Ecto neural progenitor cell (in vitro differentiated cells): ENCODE measurements around the gene F5.
"Not testable (repeated sequence)": the region's sequence is repeated elsewhere in the genome, so short reads cannot be mapped to it uniquely, and the experiment has no call there.

ENCODE experiments used
- DNase-seq: peaks from one replicate; pipeline ENCODE4 v3.0.0-alpha.2; 2018; ENCODE audit warnings: low spot score

F5 gene

DNA sequence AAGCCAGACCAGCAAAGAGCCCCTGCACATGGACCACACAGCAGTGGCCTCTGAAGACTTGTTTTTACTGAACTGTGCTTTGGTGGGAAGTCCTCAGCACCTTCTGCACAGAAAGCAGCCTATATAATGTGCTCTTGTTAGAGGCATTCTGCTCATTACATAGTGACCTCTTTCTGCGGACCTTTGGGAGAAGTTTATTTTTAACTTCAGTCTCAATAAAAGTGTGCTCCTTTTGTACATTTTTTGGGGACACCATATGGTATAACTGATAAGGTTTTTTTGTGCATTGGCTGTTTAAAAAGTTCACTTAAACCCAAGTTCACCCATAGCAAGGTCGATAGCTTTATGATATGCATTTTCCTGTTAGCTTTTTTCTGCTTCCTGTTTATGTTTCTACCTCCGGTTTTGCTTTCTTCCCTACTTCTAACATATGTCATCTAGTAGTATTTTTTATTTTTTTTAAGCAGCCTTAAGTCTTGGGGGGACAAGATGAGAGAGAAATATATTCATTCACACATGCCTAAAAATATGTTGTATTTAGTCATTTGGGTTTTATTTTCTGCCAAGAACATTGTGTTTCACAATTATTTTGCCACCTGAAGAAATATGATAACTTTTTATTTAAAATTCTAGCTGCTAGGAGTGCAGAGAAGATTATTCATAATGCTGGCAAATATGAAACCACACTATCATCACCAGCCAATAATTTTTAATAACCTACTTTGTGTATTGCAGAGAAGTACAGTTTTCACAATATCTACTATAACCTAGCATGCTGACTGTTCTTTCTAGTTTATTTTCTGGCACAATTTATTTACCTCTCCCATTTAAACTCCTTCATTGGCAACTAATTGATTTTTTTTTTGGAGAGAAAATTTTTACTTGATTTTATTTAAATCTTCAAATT lies 77.6 kb downstream of the F5 start:
- DNase-seq = no peak

DNA sequence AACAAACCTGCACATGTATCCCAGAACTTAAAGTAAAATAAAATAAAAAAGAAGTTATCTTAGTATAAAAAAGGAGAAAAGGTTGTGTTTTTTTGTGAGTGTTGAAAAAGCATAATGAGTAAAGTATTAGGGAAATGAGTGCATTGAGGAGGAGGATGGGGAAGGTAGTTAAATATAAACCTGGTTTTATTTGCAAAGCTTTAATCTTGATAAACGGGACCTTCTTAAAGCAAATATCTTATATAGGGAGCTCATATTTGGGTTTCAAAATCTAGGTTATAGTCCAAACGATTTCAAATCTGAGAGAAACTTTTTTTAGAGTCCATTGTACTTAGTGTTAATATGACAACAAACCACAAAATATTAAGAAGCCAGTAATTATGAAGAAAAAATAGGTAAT lies 78.9 kb downstream of the F5 start:
- no peak for DNase-seq

DNA sequence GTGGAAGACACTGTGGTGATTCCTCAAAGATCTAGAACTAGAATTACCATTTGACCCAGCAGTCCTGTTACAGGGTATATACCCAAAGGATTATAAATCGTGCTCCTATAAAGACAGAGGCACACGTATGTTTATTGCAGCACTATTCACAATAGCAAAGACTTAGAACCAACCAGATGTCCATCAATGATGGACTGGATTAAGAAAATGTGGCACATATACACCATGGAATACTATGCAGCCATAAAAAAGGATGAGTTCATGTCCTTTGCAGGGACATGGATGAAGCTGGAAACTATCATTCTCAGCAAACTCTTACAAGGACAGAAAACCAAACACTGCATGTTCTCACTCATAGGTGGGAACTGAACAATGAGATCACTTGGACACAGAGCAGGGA lies 82.7 kb downstream of the F5 start:
- DNase-seq = not testable (repeated sequence)

DNA sequence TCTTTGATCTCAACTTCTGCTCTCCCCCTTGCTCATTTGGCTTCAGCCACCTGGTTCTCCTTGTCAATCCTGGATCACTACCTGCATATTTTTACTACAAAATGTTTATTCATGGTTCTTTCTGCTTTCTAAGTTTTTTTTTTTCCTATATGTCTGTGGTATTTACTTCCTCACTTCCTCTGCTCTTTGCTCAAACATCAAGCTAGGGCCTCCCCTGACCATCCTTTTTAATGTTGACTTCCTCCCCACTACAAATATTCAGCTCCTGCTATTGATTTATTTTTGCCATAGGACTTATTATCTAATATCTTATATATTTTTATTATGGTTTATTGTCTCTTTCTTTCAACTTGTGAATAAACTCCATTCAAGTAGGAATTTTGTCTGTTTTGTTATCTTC lies 86.5 kb downstream of the F5 start:
- no peak for DNase-seq

DNA sequence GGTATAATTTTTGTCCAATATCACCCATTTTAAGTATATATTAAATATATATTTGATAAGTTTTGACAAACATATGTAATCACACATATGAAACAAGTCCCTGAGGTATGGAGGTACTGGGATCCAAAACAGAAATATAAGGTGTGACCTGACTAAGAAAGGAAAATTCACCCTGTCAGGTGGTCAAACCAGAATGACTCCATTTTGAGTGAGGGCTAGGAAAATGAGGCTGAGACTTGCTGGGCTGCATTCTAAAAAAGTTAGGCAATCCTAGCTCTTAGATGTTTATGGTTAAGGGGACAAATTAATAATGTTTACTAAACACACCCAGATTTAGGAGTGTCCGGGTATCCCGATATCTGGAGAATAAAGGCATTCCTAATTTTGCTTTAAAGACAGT lies 89.0 kb downstream of the F5 start:
- DNase-seq = no peak

DNA sequence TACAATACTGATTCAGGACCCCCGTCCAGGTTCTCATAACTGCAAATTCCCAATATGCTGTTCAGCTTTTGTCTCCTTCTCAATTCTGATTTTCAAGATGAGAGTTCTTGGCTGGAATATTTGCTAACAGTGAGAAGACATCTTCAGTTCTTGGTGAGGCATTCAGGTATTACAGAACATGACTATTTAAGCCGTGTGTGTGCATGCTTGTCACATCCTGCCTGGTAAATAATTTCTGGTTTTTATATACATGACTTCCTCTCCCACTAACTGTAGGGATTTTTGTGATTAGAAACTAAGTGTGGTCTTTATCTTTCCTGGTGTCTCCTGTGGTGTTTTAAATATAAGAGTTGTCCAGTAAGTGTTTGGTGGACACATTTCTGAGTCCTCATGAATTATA lies 90.4 kb downstream of the F5 start:
- DNase-seq = no peak

GRCh38 chr1:169495046-169495775 lies 91.1 kb downstream of the F5 start:
- no peak for DNase-seq

DNA sequence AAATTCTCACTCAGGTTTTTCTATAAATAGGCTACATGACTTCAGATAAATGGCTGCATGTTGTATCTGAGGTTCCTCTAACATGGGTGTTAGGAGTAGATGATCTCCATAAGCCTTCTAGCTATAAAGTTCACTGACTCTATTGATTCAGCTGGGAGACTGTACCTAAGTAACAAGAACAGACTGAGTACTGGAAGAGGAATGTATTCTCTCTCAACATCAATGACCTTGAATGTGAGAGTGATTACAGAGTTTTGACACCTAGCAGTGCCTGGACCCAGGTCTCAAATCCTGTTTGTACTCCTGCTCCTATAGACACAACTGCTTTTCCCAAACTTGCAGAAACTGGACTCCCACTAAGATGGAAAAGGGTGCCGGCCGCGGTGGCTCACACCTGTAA lies 91.9 kb downstream of the F5 start:
- no peak for DNase-seq

DNA sequence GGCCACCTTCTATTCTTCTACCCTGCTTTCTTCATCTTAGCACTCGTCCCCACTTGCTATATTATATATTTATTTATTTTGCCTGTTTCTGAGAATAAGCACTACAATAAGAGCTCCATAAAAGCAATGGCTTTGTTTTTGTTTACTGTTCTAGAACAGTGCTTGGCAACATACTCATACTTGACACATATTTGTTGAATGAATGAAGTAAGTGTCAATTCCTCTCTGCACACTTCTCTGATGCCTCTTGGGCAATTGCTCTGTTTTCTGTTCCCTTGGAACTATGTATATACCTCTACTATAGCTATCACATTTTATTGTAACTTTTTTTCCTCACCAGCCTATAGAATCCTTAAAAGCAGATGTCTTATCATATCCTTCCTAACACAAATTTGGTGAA lies 93.0 kb downstream of the F5 start:
- DNase-seq = no peak

DNA sequence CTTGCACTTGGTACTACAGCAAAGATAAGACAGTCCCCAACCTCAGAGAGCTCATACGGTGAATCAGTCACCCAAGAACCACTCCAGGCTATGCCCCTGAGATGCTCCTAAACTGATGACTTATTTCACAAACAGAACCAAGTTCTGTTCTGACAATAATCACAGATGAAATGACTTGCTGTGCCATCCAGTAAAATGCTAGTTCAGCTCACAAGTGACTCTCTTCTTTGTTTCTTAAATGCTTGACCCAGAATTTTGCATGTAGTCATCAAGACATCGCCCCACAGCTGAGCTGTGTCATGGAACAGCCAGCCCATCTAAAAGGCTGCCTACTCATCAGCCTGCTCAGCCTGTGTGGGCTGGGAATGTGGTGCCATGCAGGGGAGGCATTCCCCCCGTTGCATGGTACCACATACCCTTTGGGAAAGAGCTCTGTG lies 94.4 kb downstream of the F5 start:
- no peak for DNase-seq

- no peak for DNase-seq
These were observed 98.1 kb downstream of the F5 start for GRCh38 chr1:169488157-169488556.

DNA sequence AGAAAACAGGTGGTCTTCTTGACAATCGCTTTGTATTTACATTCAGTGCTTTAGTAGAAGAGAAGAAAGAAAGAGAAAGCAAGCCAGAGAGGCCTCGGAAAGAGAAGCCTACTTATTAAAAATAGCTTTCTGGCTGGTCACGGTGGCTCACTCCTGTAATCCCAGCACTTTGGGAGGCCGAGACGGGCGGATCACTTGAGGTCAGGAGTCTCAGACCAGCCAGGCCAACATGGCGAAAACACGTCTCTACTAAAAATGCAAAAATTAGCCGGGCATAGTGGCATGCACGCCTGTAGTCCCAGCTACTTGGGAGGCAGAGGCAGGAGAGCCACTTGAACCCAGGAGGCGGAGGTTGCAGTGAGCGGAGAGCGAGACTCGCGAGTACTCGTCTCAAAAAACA lies 98.7 kb downstream of the F5 start:
- no peak for DNase-seq

- no peak for DNase-seq
These were observed 99.1 kb downstream of the F5 start for GRCh38 chr1:169487133-169487532.

GRCh38 chr1:169486281-169487051 lies 99.8 kb downstream of the F5 start:
- no peak for DNase-seq

DNA sequence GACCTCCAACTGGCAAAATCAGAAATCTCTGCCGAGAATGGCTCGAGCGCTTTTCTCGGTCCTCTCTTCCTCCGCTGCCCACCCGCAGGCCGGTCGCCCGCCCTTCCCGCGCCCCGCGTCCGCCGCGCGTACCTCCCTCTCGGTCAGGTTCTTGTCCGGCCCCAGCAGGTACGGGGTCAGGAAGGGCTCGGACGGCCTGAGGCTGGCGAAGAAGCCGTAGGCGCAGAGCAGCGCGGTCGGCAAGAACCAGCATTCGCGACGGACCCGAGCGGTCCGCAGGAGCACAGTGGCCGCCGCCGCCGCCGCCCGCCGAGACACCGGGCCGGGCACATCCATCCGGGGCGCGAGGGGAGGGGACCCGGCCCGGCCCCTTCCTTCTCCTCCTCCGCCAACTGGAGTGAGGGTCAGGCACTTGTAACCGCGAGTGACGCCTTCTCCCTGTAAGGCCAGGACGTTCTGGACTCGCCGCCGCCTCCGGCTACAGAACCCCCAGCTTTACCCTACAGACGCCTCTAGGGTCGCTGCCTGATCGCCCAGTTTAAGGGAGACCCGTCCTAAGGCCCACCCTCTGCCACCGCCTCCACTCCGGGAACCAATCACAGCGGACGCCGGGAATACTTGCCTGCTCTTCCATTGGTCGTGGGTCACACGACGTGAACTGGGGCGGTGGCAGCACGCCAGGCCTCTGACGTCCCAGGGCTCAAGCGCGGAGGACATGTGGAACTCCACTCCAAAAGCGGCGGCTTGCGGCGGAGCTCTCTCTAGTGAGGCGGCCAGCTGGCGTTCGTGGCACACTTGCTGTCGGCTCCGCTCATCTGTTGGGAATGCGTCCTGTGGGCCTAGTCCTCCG lies 100.6 kb downstream of the F5 start, which contains the start of gene SLC19A2:
SLC19A2 (minus strand) TSS at position 514 of the 850 bp plus-strand sequence; CDS start at position 336, 178 bp downstream.
- peak; percentile 97 for DNase-seq

DNA sequence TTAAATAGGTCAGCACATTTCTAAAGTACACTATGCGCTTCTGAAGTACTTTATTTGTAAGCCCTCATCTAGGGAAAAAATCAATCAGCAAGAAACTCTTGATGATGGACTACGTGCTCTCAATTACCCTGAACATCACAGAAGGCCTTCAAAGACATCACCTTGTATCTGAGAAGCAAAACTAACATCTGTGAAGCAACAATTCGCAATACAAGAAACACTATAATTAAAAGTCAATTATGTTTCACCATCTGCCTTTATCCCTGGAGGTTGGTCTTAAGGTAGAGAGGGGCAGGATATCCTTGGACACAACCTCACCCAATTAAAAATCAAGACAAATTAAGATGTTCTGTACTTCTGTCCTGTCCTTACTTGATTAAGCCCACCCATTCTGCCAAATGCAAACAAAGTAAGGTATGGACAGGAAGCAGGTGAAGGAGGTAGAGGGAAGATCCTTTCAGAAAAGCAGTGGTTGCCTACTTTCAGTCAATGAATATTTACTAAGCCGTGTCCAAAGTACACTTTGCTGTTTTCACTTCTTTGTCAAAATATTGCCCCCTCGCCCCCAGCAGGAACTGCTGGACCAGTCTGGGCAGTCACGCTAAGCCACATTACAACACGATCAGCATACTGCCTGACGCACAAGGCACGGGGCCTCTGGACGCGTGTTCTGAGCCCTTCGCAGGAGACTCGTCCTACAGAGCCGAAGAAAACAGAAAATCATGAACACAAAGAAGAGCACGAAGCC lies 101.4 kb downstream of the F5 start:
- no peak for DNase-seq

GRCh38 chr1:169484101-169484500 lies 102.2 kb downstream of the F5 start:
- DNase-seq = no peak

DNA sequence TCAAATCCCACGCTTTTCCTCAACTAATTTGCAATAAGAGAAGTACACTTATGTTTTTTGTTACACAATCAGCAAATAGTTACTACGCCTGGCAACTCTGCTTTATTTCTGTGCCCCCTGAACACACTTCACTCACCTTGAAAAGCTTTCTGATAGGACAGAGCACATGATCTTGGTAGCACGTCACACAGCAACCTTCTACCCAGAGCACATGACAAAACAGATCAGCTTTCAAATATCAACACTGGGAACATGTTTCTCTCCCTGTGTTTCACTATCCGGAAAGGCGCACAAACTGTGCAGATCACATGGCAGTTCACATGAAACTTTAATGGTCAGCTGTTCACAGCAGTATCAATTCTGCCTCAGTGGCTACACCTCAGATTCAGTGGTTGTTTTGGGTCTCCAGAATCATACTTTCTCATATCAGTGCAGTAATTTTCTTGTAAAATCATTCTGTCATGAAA lies 102.7 kb downstream of the F5 start:
- no peak for DNase-seq

- DNase-seq = no peak
These were observed 106.8 kb downstream of the F5 start for GRCh38 chr1:169479363-169480066.

- no peak for DNase-seq
These were observed 108.1 kb downstream of the F5 start for GRCh38 chr1:169478094-169478672.
